Umbilical cord (tissue), 2 donors: ENCODE measurements around the gene FXYD7. TPM values are rescaled to one million over a fixed set of nuclear protein-coding genes. Genes with fewer than 3 reads are reported as not detected.
"Not testable (repeated sequence)": the region's sequence is repeated elsewhere in the genome, so short reads cannot be mapped to it uniquely, and the experiment has no call there.

Source experiments
- DNase-seq: peaks from one replicate; pipeline ENCODE4 v3.0.0-alpha.2; 2015; ENCODE audit warnings: low spot score
- total RNA-seq: library from RNA; depleted of rRNA; stranded (reverse); fragments of >200 nt; gene quantifications from one replicate; pipeline ENCODE4 v1.2.3, GENCODE V29; 2014; ENCODE audit warnings: low replicate concordance; ENCODE audit not compliant: insufficient read depth

FXYD7 gene
- total RNA-seq, 1 donor from 2014 or later, result 1.2 TPM

- no peak for DNase-seq
Observed at GRCh38 chr19:35165200-35166058, 22.4 kb downstream of the FXYD7 start.

DNA sequence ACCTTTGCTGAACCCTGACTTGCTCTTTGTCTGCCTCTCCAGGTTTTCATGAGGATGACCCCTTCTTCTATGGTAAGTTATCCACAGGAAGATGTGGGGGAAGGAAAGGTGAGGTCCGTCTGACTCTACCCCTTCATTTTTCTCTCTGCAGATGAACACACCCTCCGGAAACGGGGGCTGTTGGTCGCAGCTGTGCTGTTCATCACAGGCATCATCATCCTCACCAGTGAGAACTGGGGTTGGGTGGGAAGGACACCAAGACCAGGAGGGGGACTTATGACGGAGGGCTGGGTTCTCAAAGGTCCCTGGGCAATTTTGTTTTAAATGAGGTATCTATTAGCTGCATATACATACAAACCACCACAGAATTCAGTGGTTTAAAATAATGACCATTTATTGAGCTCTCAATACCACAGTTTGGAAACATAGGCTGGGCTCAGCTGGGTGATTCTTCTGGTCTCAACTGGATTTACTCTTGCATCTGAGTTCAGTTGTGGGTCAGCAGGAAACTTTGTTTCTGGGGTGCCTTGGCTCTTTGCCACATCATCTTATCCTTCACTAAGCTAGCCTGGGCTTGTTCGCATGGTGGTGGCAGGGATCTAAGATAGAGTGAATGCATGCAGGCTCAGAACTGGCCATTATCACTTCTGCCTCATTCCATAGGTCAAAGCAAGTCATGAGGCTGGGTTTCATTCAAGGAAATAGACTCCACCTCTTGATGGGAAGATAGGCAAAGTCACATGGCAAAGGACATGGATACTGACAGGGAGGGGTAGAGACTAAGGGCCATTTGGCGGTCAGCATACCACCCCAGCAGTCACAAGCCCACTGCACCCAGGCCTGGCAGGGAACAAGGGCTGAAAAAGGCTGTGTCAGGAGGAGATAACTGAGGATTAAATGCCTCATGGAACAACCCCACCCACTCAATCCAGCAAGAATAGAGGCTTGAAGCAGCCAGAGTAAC lies 23.3 kb downstream of the FXYD7 start:
- no peak for DNase-seq

DNA sequence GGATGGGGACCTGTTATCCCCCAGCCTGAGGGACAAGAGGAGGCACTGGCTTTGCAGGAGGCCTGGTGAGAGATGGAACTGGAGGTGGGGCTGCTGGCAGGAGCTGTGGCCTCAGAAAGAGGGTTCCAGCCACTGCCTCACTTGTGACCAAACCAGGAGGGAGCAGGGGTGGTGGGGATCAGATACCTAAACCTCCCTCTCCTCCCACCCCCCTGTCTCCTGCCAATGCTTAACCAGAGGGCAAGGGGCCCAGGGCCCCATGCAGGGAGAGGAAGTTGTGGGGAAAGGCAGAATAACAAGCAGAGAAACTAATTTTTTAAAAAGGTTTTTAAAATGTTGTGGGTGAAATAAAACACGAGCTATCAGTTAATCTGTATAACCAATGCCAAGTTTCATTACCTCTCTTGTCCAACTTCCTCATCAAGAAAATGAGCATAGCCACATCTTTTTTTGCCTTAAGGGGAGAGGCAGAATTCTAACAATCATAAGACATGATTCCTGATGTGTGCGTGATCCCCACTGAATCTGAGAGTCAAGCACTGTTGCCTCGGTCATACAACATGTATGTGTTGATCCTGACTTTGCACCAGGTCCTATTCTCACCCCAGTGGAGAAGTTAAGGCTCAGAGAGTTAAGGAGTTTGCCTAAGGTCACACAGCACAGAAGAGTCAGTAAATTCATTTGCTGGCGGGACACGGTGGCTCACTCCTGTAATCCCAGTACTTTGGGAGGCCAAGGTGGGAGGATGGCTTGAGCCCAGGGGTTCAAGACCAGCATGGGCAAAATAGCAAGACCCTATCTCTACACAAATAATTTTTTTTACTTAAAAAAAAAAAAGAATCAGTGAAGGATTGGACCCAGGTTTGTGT lies 24.4 kb downstream of the FXYD7 start:
- DNase-seq, result no peak

DNA sequence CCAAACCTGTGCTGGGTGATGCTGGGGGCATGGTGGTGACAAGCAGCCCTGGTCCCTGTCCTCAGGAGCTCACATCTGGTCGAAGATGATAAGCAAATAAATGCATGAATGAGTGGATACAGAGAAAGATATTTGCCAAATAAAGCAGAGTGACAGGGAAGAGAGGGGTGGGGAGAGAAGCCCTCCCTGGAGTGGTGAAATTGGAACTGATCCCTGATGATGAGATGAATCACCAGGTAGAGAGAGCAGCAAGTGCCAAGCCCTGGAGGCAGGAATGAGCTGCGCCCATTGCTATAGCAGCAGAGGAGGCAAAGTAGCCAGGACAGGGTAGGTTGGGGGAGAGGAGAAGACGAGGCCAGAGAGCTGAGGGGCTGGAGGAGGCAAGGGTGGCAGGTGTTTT lies 25.1 kb downstream of the FXYD7 start:
- DNase-seq, result no peak

GRCh38 chr19:35169221-35169995 lies 26.4 kb downstream of the FXYD7 start:
- no peak for DNase-seq

DNA sequence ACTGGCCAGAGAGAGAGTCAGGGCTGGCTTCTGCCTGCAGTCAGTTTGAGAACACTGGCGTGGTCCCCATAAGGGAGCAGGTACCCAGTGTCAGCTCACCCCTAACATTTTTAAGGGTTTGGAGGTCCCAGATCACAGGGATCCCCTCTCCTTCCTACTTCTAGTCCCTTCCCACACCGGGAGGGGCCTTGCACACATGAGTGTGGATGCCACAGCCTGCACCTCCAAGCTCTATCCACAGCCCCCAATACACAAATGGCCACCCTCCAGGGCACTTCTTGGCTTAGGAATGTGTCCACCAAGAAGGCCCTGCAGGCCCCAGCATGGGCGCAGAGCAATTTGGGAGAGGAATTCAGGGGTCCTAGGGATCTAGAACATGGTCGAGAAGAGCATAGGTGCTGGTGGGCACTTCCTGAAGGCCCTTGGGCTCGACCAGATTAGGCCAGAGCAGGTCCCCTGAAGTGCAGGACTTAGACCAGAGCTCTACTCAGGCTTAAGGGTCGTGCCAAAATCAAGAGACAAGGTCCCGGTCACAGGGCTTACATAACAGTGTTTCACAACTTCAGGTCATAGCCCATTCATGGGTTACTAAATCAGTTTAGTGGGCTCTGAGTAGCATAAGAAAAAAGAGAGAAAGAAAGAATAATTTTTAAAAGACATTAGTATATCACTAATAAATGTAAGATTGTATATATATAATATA lies 27.5 kb downstream of the FXYD7 start:
- DNase-seq, result no peak

DNA sequence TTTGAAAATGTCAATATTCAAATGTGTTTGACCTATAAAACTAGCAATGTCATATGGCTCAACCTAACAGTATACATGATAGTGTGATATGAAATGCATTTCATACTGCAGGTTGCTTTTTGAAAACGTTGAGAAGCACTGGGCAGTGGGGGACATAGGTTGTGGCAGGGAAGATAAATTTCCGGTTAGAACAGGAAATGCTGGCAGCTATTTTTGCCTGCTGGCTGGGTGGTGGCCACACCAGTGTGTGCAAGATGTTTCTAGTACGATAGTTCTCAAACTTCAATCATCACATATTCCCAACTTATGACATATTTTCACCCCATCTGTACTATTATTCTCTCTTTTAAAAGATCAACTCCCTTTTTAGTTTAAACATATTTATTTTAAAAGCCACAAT lies 28.7 kb downstream of the FXYD7 start:
- DNase-seq, result no peak

DNA sequence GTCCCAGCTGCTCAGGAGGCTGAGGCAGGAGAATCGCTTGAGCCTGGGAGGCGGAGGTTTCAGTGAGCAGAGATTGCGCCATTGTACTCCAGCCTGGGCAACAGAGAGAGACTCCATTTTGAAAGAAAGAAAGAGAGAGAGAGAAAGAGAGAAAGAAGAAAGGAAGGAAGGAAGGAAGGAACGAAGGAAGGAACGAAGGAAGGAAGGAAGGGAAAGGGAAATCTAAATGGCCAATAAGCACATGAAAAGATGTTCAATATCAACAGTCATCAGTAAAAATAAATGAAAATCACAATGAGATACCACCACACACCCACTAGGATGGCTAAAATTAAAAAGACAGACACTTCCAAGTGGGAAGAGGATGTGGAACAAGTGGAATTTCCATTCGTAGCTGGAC lies 31.2 kb downstream of the FXYD7 start:
- DNase-seq, result no peak

DNA sequence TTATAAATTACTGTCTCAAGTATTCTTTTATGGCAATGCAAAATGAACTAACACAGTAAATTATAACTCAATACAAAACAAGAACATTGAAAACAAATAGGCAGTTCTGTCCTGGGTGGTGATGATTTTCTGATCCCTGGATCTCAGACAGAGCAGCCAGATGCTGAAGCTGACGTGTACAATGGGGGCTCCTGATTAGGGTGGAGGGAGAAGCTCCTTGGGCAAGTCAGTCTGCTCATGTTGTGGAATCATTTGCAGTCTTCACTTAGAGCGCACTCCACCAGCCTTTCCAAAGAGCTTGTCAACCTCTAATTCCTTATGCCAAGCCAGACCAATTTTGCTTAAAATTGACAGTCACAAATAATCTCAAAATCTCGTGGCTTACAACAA lies 33.1 kb downstream of the FXYD7 start:
- DNase-seq, result no peak

- no peak for DNase-seq
Observed at GRCh38 chr19:35177377-35178274, 34.6 kb downstream of the FXYD7 start.

- DNase-seq, result peak; percentile 5
Observed at GRCh38 chr19:35178701-35179100, 35.6 kb downstream of the FXYD7 start.

GRCh38 chr19:35179830-35180229 lies 36.8 kb downstream of the FXYD7 start:
- no peak for DNase-seq

- DNase-seq, result no peak
Observed at GRCh38 chr19:35181387-35181786, 38.3 kb downstream of the FXYD7 start.

DNA sequence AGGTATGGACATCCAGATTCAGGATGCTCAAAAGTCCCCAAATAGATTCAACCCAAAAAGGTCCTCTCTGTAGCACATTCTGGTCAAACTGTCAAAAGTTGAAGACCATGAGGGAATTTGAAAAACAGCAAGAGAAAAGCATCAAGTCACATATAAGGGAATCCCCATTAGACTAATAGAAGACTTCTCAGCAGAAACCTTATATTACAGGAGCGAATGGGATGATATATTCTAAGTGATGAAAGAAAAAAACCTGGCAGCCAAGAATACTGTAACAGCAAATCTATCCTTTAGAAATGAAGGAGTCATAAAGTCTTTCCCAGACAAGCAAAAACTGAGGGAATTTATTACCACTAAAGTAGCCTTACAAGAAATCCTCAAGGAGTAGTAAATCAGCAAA lies 41.2 kb downstream of the FXYD7 start:
- no peak for DNase-seq

- DNase-seq, result no peak
Observed at GRCh38 chr19:35184884-35185283, 41.8 kb downstream of the FXYD7 start.

GRCh38 chr19:35194012-35194984 lies 51.2 kb downstream of the FXYD7 start:
- no peak for DNase-seq

GRCh38 chr19:35195830-35196229 lies 52.8 kb downstream of the FXYD7 start:
- no peak for DNase-seq

- DNase-seq, result not testable (repeated sequence)
Observed at GRCh38 chr19:35196861-35197260, 53.8 kb downstream of the FXYD7 start.
